Measurements from ENCODE around the gene TGFB2. TPM values are rescaled to one million over a fixed set of nuclear protein-coding genes. Genes with fewer than 3 reads are reported as not detected.

Gene TGFB2
- total and polyA plus RNA-seq, 2 experiments from 2014 or later: 0.31 to 1.4 TPM

DNA sequence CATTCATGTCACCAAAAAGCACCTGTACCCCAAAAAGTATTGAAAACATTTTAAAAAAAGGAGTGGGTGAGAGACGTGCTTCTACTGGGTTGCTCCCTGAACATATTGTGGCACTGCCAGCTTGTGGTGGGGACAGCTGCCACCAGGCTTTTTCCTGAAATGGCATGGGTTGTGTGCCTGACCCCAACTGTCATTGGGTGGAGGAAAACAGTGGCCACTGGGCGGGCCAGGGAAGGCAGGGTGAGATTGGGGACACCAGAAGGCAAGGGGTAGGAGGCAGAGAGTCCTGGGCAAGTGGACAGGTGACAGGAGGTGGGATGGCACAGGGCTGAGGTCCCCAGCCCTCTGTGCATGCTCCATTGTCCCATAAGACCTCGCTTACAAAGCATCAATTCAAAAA lies 55.5 kb downstream of the TGFB2 start:
- Mint-ChIP-seq H3K36me3 (ENCODE audit: low read depth) (peaks cover 4% of the 10 kb centered on the region; the same call in 1 of the 3 replicates), H3K4me1 (peaks cover 23% of the 10 kb centered on the region), H3K4me3 (no peak overlapping the region), H3K9me3 (peaks cover 2% of the 10 kb centered on the region; the same call in 1 of the 3 replicates), H3K27me3 (ENCODE audit: insufficient read depth, low read depth, poor library complexity) (peaks cover 6% of the 10 kb centered on the region), H3K27ac (no peak overlapping the region)
- Histone ChIP-seq H3K4me3 (no peak overlapping the region), H3K79me2 (replicated peaks; ENCODE audit: insufficient read depth) (no peaks in the 10 kb centered on the region), H3K4me1 (ENCODE audit: insufficient read depth) (peaks cover 22% of the 10 kb centered on the region), H4K20me1 (replicated peaks; ENCODE audit: insufficient read depth) (no peaks in the 10 kb centered on the region), H3K36me3 (ENCODE audit: insufficient read depth) (no peaks in the 10 kb centered on the region), H3F3A (replicated peaks; ENCODE audit: low read depth) (no peaks in the 10 kb centered on the region), H3K4me2 (no peak overlapping the region), H3K9me2 (ENCODE audit: insufficient read depth) (peaks cover 3% of the 10 kb centered on the region; the same call in 1 of the 2 replicates), H2AFZ (no peak overlapping the region), H3K27me3 (ENCODE audit: insufficient read depth) (no peaks in the 10 kb centered on the region), H3K27ac (ENCODE audit: low read depth) (no peak overlapping the region)
- DNase-seq (ENCODE audit: low spot score) (no peak), ATAC-seq (no peak)
- TF ChIP-seq NANOG (IDR thresholded peaks at IDR 0.05; ENCODE audit: borderline replicate concordance) (no peak), CREB1 (CRISPR knock-in tag; IDR thresholded peaks at IDR 0.05; ENCODE audit: low read depth) (no peak), POLR2AphosphoS5 (IDR thresholded peaks at IDR 0.05; ENCODE audit: low read depth) (no peak), EZH2 (IDR thresholded peaks at IDR 0.05; ENCODE audit: low read depth, unreplicated experiment) (no peak), EZH2phosphoT487 (IDR thresholded peaks at IDR 0.05; ENCODE audit: unreplicated experiment) (no peak), ZNF331 (CRISPR knock-in tag; IDR thresholded peaks at IDR 0.05; ENCODE audit: low read depth) (no peak), STAT1 (IDR thresholded peaks at IDR 0.05; ENCODE audit: unreplicated experiment) (no peak), ZNF114 (CRISPR knock-in tag; IDR thresholded peaks at IDR 0.05) (no peak), JUNB (IDR thresholded peaks at IDR 0.05; ENCODE audit: unreplicated experiment) (no peak)
- TF ChIP-seq, protein P1, sequence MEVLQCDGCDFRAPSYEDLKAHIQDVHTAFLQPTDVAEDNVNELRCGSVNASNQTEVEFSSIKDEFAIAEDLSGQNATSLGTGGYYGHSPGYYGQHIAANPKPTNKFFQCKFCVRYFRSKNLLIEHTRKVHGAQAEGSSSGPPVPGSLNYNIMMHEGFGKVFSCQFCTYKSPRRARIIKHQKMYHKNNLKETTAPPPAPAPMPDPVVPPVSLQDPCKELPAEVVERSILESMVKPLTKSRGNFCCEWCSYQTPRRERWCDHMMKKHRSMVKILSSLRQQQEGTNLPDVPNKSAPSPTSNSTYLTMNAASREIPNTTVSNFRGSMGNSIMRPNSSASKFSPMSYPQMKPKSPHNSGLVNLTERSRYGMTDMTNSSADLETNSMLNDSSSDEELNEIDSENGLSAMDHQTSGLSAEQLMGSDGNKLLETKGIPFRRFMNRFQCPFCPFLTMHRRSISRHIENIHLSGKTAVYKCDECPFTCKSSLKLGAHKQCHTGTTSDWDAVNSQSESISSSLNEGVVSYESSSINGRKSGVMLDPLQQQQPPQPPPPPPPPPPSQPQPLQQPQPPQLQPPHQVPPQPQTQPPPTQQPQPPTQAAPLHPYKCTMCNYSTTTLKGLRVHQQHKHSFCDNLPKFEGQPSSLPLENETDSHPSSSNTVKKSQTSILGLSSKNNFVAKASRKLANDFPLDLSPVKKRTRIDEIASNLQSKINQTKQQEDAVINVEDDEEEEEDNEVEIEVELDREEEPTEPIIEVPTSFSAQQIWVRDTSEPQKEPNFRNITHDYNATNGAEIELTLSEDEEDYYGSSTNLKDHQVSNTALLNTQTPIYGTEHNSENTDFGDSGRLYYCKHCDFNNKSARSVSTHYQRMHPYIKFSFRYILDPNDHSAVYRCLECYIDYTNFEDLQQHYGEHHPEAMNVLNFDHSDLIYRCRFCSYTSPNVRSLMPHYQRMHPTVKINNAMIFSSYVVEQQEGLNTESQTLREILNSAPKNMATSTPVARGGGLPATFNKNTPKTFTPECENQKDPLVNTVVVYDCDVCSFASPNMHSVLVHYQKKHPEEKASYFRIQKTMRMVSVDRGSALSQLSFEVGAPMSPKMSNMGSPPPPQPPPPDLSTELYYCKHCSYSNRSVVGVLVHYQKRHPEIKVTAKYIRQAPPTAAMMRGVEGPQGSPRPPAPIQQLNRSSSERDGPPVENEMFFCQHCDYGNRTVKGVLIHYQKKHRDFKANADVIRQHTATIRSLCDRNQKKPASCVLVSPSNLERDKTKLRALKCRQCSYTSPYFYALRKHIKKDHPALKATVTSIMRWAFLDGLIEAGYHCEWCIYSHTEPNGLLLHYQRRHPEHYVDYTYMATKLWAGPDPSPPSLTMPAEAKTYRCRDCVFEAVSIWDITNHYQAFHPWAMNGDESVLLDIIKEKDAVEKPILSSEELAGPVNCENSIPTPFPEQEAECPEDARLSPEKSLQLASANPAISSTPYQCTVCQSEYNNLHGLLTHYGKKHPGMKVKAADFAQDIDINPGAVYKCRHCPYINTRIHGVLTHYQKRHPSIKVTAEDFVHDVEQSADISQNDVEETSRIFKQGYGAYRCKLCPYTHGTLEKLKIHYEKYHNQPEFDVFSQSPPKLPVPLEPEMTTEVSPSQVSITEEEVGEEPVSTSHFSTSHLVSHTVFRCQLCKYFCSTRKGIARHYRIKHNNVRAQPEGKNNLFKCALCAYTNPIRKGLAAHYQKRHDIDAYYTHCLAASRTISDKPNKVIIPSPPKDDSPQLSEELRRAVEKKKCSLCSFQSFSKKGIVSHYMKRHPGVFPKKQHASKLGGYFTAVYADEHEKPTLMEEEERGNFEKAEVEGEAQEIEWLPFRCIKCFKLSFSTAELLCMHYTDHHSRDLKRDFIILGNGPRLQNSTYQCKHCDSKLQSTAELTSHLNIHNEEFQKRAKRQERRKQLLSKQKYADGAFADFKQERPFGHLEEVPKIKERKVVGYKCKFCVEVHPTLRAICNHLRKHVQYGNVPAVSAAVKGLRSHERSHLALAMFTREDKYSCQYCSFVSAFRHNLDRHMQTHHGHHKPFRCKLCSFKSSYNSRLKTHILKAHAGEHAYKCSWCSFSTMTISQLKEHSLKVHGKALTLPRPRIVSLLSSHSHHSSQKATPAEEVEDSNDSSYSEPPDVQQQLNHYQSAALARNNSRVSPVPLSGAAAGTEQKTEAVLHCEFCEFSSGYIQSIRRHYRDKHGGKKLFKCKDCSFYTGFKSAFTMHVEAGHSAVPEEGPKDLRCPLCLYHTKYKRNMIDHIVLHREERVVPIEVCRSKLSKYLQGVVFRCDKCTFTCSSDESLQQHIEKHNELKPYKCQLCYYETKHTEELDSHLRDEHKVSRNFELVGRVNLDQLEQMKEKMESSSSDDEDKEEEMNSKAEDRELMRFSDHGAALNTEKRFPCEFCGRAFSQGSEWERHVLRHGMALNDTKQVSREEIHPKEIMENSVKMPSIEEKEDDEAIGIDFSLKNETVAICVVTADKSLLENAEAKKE (CRISPR knock-in tag; IDR thresholded peaks at IDR 0.05): no peak
- TF ChIP-seq, protein P2, sequence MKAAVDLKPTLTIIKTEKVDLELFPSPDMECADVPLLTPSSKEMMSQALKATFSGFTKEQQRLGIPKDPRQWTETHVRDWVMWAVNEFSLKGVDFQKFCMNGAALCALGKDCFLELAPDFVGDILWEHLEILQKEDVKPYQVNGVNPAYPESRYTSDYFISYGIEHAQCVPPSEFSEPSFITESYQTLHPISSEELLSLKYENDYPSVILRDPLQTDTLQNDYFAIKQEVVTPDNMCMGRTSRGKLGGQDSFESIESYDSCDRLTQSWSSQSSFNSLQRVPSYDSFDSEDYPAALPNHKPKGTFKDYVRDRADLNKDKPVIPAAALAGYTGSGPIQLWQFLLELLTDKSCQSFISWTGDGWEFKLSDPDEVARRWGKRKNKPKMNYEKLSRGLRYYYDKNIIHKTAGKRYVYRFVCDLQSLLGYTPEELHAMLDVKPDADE (IDR thresholded peaks at IDR 0.05): no peak
- TF ChIP-seq, protein P3, sequence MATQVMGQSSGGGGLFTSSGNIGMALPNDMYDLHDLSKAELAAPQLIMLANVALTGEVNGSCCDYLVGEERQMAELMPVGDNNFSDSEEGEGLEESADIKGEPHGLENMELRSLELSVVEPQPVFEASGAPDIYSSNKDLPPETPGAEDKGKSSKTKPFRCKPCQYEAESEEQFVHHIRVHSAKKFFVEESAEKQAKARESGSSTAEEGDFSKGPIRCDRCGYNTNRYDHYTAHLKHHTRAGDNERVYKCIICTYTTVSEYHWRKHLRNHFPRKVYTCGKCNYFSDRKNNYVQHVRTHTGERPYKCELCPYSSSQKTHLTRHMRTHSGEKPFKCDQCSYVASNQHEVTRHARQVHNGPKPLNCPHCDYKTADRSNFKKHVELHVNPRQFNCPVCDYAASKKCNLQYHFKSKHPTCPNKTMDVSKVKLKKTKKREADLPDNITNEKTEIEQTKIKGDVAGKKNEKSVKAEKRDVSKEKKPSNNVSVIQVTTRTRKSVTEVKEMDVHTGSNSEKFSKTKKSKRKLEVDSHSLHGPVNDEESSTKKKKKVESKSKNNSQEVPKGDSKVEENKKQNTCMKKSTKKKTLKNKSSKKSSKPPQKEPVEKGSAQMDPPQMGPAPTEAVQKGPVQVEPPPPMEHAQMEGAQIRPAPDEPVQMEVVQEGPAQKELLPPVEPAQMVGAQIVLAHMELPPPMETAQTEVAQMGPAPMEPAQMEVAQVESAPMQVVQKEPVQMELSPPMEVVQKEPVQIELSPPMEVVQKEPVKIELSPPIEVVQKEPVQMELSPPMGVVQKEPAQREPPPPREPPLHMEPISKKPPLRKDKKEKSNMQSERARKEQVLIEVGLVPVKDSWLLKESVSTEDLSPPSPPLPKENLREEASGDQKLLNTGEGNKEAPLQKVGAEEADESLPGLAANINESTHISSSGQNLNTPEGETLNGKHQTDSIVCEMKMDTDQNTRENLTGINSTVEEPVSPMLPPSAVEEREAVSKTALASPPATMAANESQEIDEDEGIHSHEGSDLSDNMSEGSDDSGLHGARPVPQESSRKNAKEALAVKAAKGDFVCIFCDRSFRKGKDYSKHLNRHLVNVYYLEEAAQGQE (IDR thresholded peaks at IDR 0.05; ENCODE audit: unreplicated experiment): no peak

Measured in GM23338 (cell line).